Lower lobe of right lung (tissue), 2 donors: ENCODE measurements around the gene PCBP4. TPM values are rescaled to one million over a fixed set of nuclear protein-coding genes. Genes with fewer than 3 reads are reported as not detected.

ENCODE experiments used
- ATAC-seq, 2 donors: fragments of 200-7000 bp; cut with Tn5 transposase; one replicate each; pipeline ENCODE4 v1.9.1; 2020 to 2022; ENCODE audit warnings: mild to moderate bottlenecking in 2 of 2, moderate library complexity in 2 of 2
- DNase-seq: peaks from one replicate; pipeline ENCODE4 v3.0.0-alpha.2; 2020
- H3K27ac ChIP-seq: fragments of 200-600 bp; one replicate; pipeline ENCODE4 v1.8.0; 2022
- H3K27me3 ChIP-seq: fragments of 200-600 bp; one replicate; pipeline ENCODE4 v1.8.0; 2022; ENCODE audit warnings: low read depth
- H3K36me3 ChIP-seq: fragments of 200-600 bp; one replicate; pipeline ENCODE4 v1.8.0; 2022; ENCODE audit warnings: mild to moderate bottlenecking
- H3K4me1 ChIP-seq: fragments of 200-600 bp; one replicate; pipeline ENCODE4 v1.8.0; 2022
- H3K4me3 ChIP-seq: fragments of 200-600 bp; one replicate; pipeline ENCODE4 v1.8.0; 2022; ENCODE audit warnings: mild to moderate bottlenecking
- H3K9me3 ChIP-seq: fragments of 200-600 bp; one replicate; pipeline ENCODE4 v1.8.0; 2022
- CTCF ChIP-seq: fragments of 200-600 bp; IDR thresholded peaks from one replicate; pipeline ENCODE4 v1.8.0; 2022; ENCODE audit warnings: antibody characterized with exemption, mild to moderate bottlenecking
- intact Hi-C: fragments of 100-400 bp; cut with DNase I; formaldehyde crosslinking; loops from one replicate; pipeline ENCODE4 v1.11.0; 2022
- total RNA-seq: library from RNA; stranded (reverse); fragmentation: NEBNext Ultra II Directional; extraction: Animal tissue kit (Norgen Biotek cat#: 25700); gene quantifications from one replicate; pipeline ENCODE4 v1.2.1, GENCODE V29; 2021
- donor health status: DM: no; HTN: yes; CAD: no; lungs with severe emphysema.

Gene PCBP4
- total RNA-seq, 1 donor from 2014 or later = 24.6 TPM

DNA sequence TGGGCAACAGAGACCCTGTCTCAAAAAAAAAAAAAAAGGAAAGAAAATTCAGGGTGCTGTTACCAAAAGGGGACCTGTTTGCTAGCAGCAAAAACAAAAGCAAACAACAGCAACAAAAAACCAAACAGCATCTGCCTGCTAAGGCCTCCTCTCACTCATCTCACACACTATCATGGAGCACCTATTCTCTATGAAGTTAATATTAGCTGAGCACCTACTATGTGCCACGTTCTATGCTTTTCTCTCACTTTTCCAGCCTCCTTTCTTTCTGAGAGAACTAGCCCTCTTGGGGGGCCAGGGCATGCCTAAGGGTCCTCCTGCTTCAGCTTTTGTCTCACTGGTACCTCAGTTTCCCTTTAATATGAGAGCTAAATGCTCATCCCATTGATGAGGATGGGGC lies 12.5 kb downstream of the PCBP4 start:
- Histone ChIP-seq H3K4me1 (peaks cover 21% of the 10 kb centered on the region), H3K27ac (no peak overlapping the region), H3K9me3 (no peaks in the 10 kb centered on the region), H3K36me3 (peaks cover 5% of the 10 kb centered on the region), H3K27me3 (peaks cover 13% of the 10 kb centered on the region), H3K4me3 (no peak overlapping the region)
- DNase-seq = no peak
- ATAC-seq = no peak
- intact Hi-C loops = no loop called here
- no peak for TF ChIP-seq CTCF

GRCh38 chr3:51954105-51954504 lies 13.1 kb downstream of the PCBP4 start:
- no peak for TF ChIP-seq CTCF
- H3K9me3 ChIP-seq = no peaks in the 10 kb centered on the region
- no peak overlapping the region for H3K27ac ChIP-seq
- DNase-seq = no peak
- peaks cover 21% of the 10 kb centered on the region for H3K4me1 ChIP-seq
- peaks cover 8% of the 10 kb centered on the region for H3K36me3 ChIP-seq
- H3K27me3 ChIP-seq = peaks cover 13% of the 10 kb centered on the region
- no peak for ATAC-seq
- H3K4me3 ChIP-seq = no peak overlapping the region
- intact Hi-C loops = no loop called here

DNA sequence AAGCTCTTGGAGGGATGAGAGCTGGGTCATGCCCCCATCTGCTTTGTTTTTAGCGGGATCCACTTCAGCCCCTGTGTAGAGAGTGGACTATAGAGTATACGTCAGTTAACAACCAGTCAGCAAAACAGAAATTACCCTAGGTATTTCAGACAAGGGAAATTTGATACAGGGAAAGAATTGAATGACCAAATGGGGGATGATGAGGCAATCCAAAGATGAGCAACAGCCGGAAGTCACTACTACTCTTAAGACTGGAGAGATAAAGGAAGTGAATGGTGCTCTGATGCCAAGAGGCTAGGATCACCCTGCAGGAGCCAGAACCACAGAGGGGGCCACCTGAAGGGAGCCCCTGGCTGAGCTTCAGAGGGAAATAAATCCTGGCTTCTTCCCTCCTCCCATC lies 13.8 kb downstream of the PCBP4 start:
- Histone ChIP-seq H3K27me3 (peaks cover 13% of the 10 kb centered on the region), H3K4me3 (no peak overlapping the region), H3K9me3 (no peaks in the 10 kb centered on the region), H3K27ac (no peak overlapping the region), H3K4me1 (peaks cover 21% of the 10 kb centered on the region), H3K36me3 (peaks cover 11% of the 10 kb centered on the region)
- DNase-seq (no peak), ATAC-seq (no peak)
- intact Hi-C loops = no loop called here
- no peak for TF ChIP-seq CTCF

DNA sequence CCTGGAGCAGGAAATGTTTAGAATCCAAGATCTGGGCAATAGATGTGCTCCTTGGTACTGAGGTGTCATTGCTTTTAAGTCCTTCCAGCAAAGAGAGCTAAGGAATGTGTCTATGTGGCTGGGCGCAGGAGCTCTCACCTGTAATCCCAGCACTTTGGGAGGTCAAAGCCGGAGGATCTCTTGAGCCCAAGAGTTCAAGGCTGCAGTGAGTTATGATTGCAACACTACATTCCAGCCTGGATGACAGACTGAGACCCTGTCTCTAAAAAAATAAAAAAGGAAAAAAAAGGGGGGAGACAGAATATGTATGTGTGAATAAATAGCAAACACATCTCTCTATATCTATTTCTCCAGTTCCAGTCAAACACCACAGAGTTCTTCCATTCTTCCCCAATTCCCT lies 16.4 kb downstream of the PCBP4 start:
- ATAC-seq (no peak), DNase-seq (no peak)
- no peak overlapping the region for H3K27ac ChIP-seq
- intact Hi-C loops = no loop called here
- H3K4me1 ChIP-seq = peaks cover 9% of the 10 kb centered on the region
- H3K9me3 ChIP-seq = no peaks in the 10 kb centered on the region
- peaks cover 7% of the 10 kb centered on the region for H3K27me3 ChIP-seq
- H3K36me3 ChIP-seq = peaks cover 17% of the 10 kb centered on the region
- no peak for TF ChIP-seq CTCF
- no peak overlapping the region for H3K4me3 ChIP-seq

- peaks cover 4% of the 10 kb centered on the region for H3K4me1 ChIP-seq
- no peak for TF ChIP-seq CTCF
- H3K9me3 ChIP-seq = no peaks in the 10 kb centered on the region
- no peak overlapping the region for H3K4me3 ChIP-seq
- DNase-seq (no peak), ATAC-seq (no peak)
- H3K27ac ChIP-seq = no peak overlapping the region
- peaks cover 22% of the 10 kb centered on the region for H3K36me3 ChIP-seq
- H3K27me3 ChIP-seq = no peaks in the 10 kb centered on the region
- intact Hi-C loops = no loop called here
These were observed 18.1 kb downstream of the PCBP4 start for GRCh38 chr3:51949121-51949520.

- Histone ChIP-seq H3K27me3 (no peaks in the 10 kb centered on the region), H3K4me1 (peaks cover 4% of the 10 kb centered on the region), H3K36me3 (peaks cover 22% of the 10 kb centered on the region), H3K4me3 (no peak overlapping the region), H3K9me3 (no peaks in the 10 kb centered on the region), H3K27ac (no peak overlapping the region)
- intact Hi-C loops = no loop called here
- peak; percentile 35 for DNase-seq
- no peak for TF ChIP-seq CTCF
- ATAC-seq = no peak
These were observed 19.2 kb downstream of the PCBP4 start for GRCh38 chr3:51948016-51948580.
